ENCODE results near the gene TUBE1.
"Not testable (repeated sequence)": the region's sequence is repeated elsewhere in the genome, so short reads cannot be mapped to it uniquely, and the experiment has no call there.

Gene TUBE1

GRCh38 chr6:112051251-112051740 is 36.0 kb downstream of the TUBE1 start:
- H3K4me2 ChIP-seq (ENCODE audit: low read length); H2BK5ac ChIP-seq (ENCODE audit: low read length); H3K18ac ChIP-seq (ENCODE audit: low read length); H2BK120ac ChIP-seq (ENCODE audit: low read depth, low read length); H3K23ac ChIP-seq (ENCODE audit: low read length); H3K36me3 ChIP-seq (ENCODE audit: control insufficient read depth, insufficient read depth, low read length); H2BK15ac ChIP-seq (replicated peaks; ENCODE audit: low read depth); H3K4ac ChIP-seq (ENCODE audit: low read depth, low read length); H3K27me3 ChIP-seq (ENCODE audit: insufficient read depth, low read length, poor library complexity); H3K79me1 ChIP-seq (ENCODE audit: low read length); H3K4me3 ChIP-seq (ENCODE audit: low read length); H3K79me2 ChIP-seq (ENCODE audit: control insufficient read depth, insufficient read depth, low read length); H3K9ac ChIP-seq (ENCODE audit: low read length); H4K8ac ChIP-seq (ENCODE audit: low read depth, low read length); H3K4me1 ChIP-seq (ENCODE audit: control insufficient read depth, low read depth, low read length); H3K56ac ChIP-seq (ENCODE audit: low read length); H2AK5ac ChIP-seq (ENCODE audit: low read length); DNase-seq; H3K27ac ChIP-seq (ENCODE audit: low read depth, low read length); H4K5ac ChIP-seq (ENCODE audit: low read length): not testable (repeated sequence)
- WGBS (ENCODE audit: extremely low coverage, insufficient coverage, low lambda C conversion rate), result no CpG with 5 or more reads among the region's 4 CpGs

- Histone ChIP-seq H3K18ac (ENCODE audit: low read length) (no peak overlapping the region), H4K5ac (ENCODE audit: low read length) (no peak overlapping the region), H3K56ac (ENCODE audit: low read length) (no peak overlapping the region), H3K4ac (ENCODE audit: low read depth, low read length) (no peak overlapping the region), H2BK15ac (replicated peaks; ENCODE audit: low read depth) (no peak overlapping the region), H3K9ac (ENCODE audit: low read length) (no peak overlapping the region), H3K36me3 (ENCODE audit: control insufficient read depth, insufficient read depth, low read length) (no peaks in the 10 kb centered on the region), H2AK5ac (ENCODE audit: low read length) (no peak overlapping the region), H3K4me1 (ENCODE audit: control insufficient read depth, low read depth, low read length) (no peaks in the 10 kb centered on the region), H3K23ac (ENCODE audit: low read length) (no peak overlapping the region), H3K27ac (ENCODE audit: low read depth, low read length) (no peak overlapping the region), H3K27me3 (ENCODE audit: insufficient read depth, low read length, poor library complexity) (no peaks in the 10 kb centered on the region), H3K4me3 (ENCODE audit: low read length) (no peak overlapping the region), H3K79me2 (ENCODE audit: control insufficient read depth, insufficient read depth, low read length) (no peaks in the 10 kb centered on the region), H2BK5ac (ENCODE audit: low read length) (no peak overlapping the region), H3K79me1 (ENCODE audit: low read length) (no peaks in the 10 kb centered on the region), H4K8ac (ENCODE audit: low read depth, low read length) (no peak overlapping the region), H3K4me2 (ENCODE audit: low read length) (no peak overlapping the region), H2BK120ac (ENCODE audit: low read depth, low read length) (no peak overlapping the region)
- WGBS (ENCODE audit: extremely low coverage, insufficient coverage, low lambda C conversion rate), result no CpG with 5 or more reads among the region's 5 CpGs
- no peak for DNase-seq
Observed at GRCh38 chr6:112050429-112050828, 36.9 kb downstream of the TUBE1 start.

GRCh38 chr6:112049996-112050395 is 37.3 kb downstream of the TUBE1 start:
- Histone ChIP-seq H3K27ac (ENCODE audit: low read depth, low read length) (no peak overlapping the region), H3K9ac (ENCODE audit: low read length) (no peak overlapping the region), H4K5ac (ENCODE audit: low read length) (no peak overlapping the region), H2BK5ac (ENCODE audit: low read length) (no peak overlapping the region), H3K36me3 (ENCODE audit: control insufficient read depth, insufficient read depth, low read length) (no peaks in the 10 kb centered on the region), H3K4me1 (ENCODE audit: control insufficient read depth, low read depth, low read length) (no peaks in the 10 kb centered on the region), H2AK5ac (ENCODE audit: low read length) (no peak overlapping the region), H3K4me3 (ENCODE audit: low read length) (no peak overlapping the region), H3K4me2 (ENCODE audit: low read length) (no peak overlapping the region), H3K18ac (ENCODE audit: low read length) (no peak overlapping the region), H3K79me2 (ENCODE audit: control insufficient read depth, insufficient read depth, low read length) (no peaks in the 10 kb centered on the region), H3K79me1 (ENCODE audit: low read length) (no peaks in the 10 kb centered on the region), H3K23ac (ENCODE audit: low read length) (no peak overlapping the region), H3K27me3 (ENCODE audit: insufficient read depth, low read length, poor library complexity) (no peaks in the 10 kb centered on the region), H4K8ac (ENCODE audit: low read depth, low read length) (no peak overlapping the region), H3K56ac (ENCODE audit: low read length) (no peak overlapping the region), H3K4ac (ENCODE audit: low read depth, low read length) (no peak overlapping the region), H2BK120ac (ENCODE audit: low read depth, low read length) (no peak overlapping the region), H2BK15ac (replicated peaks; ENCODE audit: low read depth) (no peak overlapping the region)
- no peak for DNase-seq
- WGBS (ENCODE audit: extremely low coverage, insufficient coverage, low lambda C conversion rate), result no CpG with 5 or more reads among the region's 7 CpGs

- H3K27me3 ChIP-seq (ENCODE audit: insufficient read depth, low read length, poor library complexity), result no peaks in the 10 kb centered on the region
- no peak overlapping the region for H3K4ac ChIP-seq (ENCODE audit: low read depth, low read length)
- H2BK120ac ChIP-seq (ENCODE audit: low read depth, low read length), result no peak overlapping the region
- no peak overlapping the region for H2BK15ac ChIP-seq (replicated peaks; ENCODE audit: low read depth)
- no peaks in the 10 kb centered on the region for H3K79me1 ChIP-seq (ENCODE audit: low read length)
- H3K36me3 ChIP-seq (ENCODE audit: control insufficient read depth, insufficient read depth, low read length), result no peaks in the 10 kb centered on the region
- no peaks in the 10 kb centered on the region for H3K4me1 ChIP-seq (ENCODE audit: control insufficient read depth, low read depth, low read length)
- no peak overlapping the region for H4K5ac ChIP-seq (ENCODE audit: low read length)
- no peak overlapping the region for H3K23ac ChIP-seq (ENCODE audit: low read length)
- no peaks in the 10 kb centered on the region for H3K79me2 ChIP-seq (ENCODE audit: control insufficient read depth, insufficient read depth, low read length)
- H3K27ac ChIP-seq (ENCODE audit: low read depth, low read length), result no peak overlapping the region
- H3K9ac ChIP-seq (ENCODE audit: low read length), result no peak overlapping the region
- H2AK5ac ChIP-seq (ENCODE audit: low read length), result no peak overlapping the region
- no peak overlapping the region for H3K4me2 ChIP-seq (ENCODE audit: low read length)
- H3K4me3 ChIP-seq (ENCODE audit: low read length), result no peak overlapping the region
- no peak overlapping the region for H2BK5ac ChIP-seq (ENCODE audit: low read length)
- DNase-seq, result no peak
- no peak overlapping the region for H3K56ac ChIP-seq (ENCODE audit: low read length)
- no CpG with 5 or more reads among the region's 6 CpGs for WGBS (ENCODE audit: extremely low coverage, insufficient coverage, low lambda C conversion rate)
- no peak overlapping the region for H3K18ac ChIP-seq (ENCODE audit: low read length)
- no peak overlapping the region for H4K8ac ChIP-seq (ENCODE audit: low read depth, low read length)
Observed at GRCh38 chr6:112049026-112049799, 38.1 kb downstream of the TUBE1 start.

- H3K27ac ChIP-seq (ENCODE audit: low read depth, low read length); H3K23ac ChIP-seq (ENCODE audit: low read length); H3K79me2 ChIP-seq (ENCODE audit: control insufficient read depth, insufficient read depth, low read length); H3K4me2 ChIP-seq (ENCODE audit: low read length); H3K27me3 ChIP-seq (ENCODE audit: insufficient read depth, low read length, poor library complexity); H2BK5ac ChIP-seq (ENCODE audit: low read length); H3K79me1 ChIP-seq (ENCODE audit: low read length); H3K36me3 ChIP-seq (ENCODE audit: control insufficient read depth, insufficient read depth, low read length); H2BK15ac ChIP-seq (replicated peaks; ENCODE audit: low read depth); H2AK5ac ChIP-seq (ENCODE audit: low read length); H3K4me1 ChIP-seq (ENCODE audit: control insufficient read depth, low read depth, low read length); H3K4me3 ChIP-seq (ENCODE audit: low read length); H4K8ac ChIP-seq (ENCODE audit: low read depth, low read length); DNase-seq; H4K5ac ChIP-seq (ENCODE audit: low read length); H3K4ac ChIP-seq (ENCODE audit: low read depth, low read length); H3K18ac ChIP-seq (ENCODE audit: low read length); H3K56ac ChIP-seq (ENCODE audit: low read length); H3K9ac ChIP-seq (ENCODE audit: low read length); H2BK120ac ChIP-seq (ENCODE audit: low read depth, low read length): not testable (repeated sequence)
- no CpG with 5 or more reads among the region's 25 CpGs for WGBS (ENCODE audit: extremely low coverage, insufficient coverage, low lambda C conversion rate)
Observed at GRCh38 chr6:112047523-112047922, 39.8 kb downstream of the TUBE1 start.

- Histone ChIP-seq H3K18ac (ENCODE audit: low read length) (no peak overlapping the region), H3K36me3 (ENCODE audit: control insufficient read depth, insufficient read depth, low read length) (no peaks in the 10 kb centered on the region), H3K23ac (ENCODE audit: low read length) (no peak overlapping the region), H3K79me1 (ENCODE audit: low read length) (no peaks in the 10 kb centered on the region), H3K4me2 (ENCODE audit: low read length) (no peak overlapping the region), H3K56ac (ENCODE audit: low read length) (no peak overlapping the region), H2BK120ac (ENCODE audit: low read depth, low read length) (no peak overlapping the region), H3K4me3 (ENCODE audit: low read length) (no peak overlapping the region), H3K4ac (ENCODE audit: low read depth, low read length) (no peak overlapping the region), H2BK15ac (replicated peaks; ENCODE audit: low read depth) (no peak overlapping the region), H3K79me2 (ENCODE audit: control insufficient read depth, insufficient read depth, low read length) (no peaks in the 10 kb centered on the region), H2BK5ac (ENCODE audit: low read length) (no peak overlapping the region), H3K9ac (ENCODE audit: low read length) (no peak overlapping the region), H4K8ac (ENCODE audit: low read depth, low read length) (no peak overlapping the region), H4K5ac (ENCODE audit: low read length) (no peak overlapping the region), H2AK5ac (ENCODE audit: low read length) (no peak overlapping the region), H3K27ac (ENCODE audit: low read depth, low read length) (no peak overlapping the region), H3K27me3 (ENCODE audit: insufficient read depth, low read length, poor library complexity) (no peaks in the 10 kb centered on the region), H3K4me1 (ENCODE audit: control insufficient read depth, low read depth, low read length) (no peaks in the 10 kb centered on the region)
- no CpG with 5 or more reads among the region's 3 CpGs for WGBS (ENCODE audit: extremely low coverage, insufficient coverage, low lambda C conversion rate)
- no peak for DNase-seq
Observed at GRCh38 chr6:112044856-112045255, 42.4 kb downstream of the TUBE1 start.

Data from mesendoderm (in vitro differentiated cells).